ENCODE results near the gene SHB.

Gene SHB

DNA sequence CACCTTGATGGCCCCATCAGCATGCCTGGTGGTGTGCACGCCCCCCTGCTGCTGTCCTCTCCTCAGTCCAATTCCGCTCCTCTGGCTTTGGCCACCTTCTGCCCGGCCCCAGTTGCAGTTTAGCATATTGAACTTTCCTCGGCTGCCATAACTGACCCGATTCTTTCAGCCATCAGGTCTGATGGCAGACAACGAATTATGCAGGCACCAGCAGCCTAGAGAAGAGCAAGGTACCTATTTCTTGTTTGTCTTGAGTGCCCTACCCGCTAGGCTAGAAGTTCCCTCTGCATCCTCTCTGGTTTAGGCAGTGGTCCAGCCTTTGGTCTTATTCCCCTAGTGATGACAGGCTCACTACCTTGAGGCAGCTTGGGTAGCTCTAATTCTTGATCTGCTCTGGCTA lies 122.1 kb downstream of the SHB start:
- DNase-seq: no peak

DNA sequence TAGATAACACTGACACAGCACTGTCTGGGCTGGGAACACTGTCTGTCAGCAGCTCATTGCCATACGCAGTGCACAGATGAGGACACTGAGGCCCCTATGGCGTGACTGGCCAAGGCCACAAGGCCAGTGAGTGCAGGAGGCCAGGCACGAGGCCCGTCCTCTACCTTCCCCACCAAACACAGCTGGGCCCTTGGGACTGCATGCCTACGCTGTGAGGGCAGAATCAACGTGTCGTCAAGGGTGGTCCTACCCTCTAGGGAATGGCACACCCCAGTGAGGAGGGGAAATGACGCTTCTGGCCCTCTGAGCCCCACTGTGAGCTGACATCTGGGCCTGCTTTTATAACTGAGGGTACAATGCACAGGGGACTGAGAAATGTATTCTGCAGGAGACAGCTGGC lies 123.0 kb downstream of the SHB start:
- no peak for DNase-seq

DNA sequence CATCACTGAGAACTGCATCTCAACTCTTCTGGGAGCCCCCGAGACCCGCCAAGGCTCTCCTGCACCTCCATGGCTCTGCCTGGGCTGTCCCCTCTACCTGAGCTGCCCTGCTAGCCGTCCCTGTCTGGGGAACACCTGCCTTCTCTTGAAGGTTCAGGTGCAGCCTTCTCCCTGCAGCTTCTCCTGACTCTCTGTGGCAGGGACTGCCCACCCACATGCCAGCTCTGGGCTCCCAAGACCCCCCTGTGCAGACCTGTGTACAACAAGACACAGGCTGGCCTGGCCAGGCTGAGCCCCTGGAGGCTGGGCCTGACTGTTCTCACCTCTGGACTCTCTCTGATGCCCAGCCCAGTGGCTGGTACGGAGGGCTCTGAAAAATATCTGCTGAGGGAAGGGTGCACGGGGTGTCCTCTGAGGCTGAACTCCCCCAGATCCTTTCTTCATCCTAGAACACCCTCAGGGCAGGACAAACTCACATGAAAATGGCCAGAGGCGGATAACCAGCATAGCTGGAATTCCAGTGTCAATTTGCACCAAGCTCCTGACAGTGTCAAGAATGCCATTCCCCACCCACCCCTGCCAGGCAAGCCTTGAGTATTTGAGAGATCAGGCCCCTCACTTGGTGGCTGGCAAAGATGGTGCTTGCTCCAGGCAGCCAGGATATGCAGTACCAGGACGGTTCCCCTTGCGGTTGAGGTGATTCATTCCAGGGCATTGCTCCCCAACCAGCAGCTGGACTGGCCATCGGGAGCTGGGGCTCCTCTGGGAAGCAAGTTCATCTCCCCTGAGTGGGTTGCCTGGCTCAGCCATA lies 124.2 kb downstream of the SHB start:
- DNase-seq: no peak

DNA sequence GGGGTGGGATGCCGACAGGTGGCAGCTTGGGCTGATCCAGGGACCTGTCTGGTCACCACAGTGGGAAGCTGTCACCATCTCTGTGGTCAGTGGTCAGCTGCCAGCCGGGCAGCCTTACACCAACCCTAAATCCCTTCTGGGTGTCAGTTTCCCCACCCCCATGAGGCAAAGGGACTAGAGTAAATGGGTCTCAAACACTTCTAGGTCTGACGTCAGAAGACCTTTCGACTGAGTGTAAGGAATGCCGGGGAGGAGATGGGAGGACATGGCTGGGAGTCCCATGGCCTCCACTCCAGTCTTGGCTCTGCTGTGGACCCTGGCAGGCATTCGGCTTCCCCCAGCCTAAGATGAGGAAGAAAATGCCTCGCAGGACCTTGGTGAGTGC lies 124.8 kb downstream of the SHB start:
- no peak for DNase-seq

DNA sequence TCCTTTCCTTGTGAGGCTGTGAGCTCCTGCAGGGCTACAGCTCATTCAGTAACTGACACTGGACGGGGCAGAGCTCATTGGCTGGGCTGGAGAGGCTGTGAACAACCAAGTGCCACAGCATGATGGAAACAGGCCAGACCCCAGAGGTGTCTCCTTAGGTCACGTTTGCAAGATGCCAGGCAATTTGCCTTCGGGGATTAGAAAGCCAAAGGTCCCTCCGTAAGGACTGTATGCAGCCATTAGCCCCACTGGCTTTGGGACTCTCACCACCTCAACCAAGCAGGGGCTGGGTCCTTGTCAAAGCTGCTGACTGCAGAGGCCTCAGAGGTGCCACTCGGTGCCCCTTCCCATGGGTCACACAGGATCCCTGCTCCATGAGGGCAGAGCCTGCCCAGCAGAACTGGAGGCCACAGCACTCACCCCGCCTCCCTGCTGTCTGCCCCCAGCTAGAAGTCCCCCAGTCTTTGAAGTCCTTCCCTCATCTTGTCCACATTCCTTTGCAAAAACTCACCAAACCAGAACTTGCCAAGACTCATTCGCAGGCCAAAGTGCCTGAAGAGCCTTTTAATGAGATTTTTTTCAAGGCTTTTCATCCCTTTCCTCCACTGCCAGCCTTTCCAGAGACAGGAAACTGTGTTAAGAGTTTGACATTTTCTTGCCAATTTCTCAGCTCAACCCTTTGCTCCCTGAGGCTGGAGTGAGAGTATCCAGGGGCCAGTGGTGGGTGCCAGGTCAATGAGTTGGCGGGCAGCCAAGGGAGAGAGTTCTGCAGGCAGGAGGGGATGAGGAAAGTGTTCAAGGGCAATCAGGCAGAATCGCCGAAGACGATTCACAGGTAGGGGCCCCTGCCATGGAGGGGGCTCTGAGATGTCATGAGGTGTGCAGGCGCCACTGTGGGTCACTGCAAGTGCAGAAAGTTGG lies 125.4 kb downstream of the SHB start:
- DNase-seq: no peak

DNA sequence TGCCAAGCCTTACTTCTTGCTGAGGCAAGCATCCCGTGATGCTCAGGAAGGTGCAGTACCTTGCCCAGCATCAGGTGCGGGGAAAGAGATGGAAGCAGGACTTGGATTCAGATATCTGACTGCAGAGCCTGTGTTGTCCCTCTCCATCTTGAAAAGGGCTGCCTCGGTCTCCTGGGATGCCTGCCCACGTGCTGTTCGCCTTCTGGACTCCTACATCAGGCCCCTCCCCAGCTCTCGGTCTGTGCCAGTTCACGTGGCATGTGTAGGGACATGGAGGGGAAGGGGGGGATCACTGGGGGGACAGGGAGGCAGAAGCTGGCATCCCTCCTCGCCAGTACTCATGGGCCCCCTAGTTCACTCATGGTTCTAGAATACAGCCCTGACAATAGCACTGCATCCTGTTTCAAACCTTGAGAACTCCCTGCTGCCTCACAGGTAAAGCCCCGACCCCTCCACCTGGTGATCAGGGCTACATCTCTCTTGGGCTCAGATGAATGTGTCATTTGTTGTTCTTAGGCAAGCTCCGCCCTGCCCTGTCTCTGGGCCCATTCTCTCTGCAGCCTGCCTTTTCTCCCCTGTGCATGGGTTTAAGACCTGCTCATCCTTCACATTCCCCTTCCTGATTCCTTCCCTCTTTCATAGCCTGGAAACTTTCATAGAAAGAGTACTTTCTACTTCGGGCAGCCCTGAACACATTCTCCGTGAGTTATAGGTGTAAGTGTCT lies 126.2 kb downstream of the SHB start:
- no peak for DNase-seq

DNA sequence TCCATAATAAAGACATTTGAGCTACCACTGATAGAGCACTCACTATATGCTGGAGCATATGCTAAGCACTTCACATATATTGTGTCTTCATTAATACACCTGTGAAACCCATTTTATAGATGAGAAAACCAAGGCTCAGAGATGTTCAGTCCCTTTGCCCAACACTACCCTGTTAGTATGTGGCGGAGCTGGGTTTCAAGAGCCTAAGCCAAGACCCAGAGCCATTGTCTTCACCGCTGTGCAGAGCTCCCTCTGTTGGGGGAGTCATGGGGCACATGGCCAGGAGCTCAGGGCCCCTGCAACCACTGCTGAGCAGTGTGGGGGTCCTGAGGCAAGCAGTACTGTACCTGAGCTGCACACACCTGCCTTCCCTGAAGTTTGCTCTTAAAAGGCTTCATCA lies 127.8 kb downstream of the SHB start:
- DNase-seq: no peak

DNA sequence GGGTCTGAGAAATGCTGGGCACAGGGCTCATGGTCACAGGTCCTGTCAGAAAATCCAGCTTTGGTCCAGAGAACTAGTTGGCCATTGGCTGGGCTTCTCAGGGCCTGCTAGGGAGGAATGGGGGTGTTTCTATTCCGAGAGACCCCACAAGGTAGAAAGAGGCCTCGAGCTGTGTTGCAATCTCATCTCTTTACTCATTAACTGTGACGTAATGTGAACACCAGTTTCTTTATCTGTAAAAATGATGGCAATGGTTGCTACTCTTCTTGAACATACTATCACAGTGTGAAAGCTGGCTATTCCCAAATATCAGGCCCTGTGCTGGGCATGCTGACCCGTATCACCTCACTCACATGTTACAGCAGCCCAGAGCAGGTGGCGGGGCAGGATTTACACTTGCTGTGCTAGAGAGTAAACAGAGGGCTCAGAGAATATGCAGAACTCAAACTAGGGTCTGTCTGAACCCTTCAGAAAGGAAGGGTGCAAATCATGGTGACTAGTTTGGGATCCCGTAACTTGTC lies 129.4 kb downstream of the SHB start:
- DNase-seq: no peak

DNA sequence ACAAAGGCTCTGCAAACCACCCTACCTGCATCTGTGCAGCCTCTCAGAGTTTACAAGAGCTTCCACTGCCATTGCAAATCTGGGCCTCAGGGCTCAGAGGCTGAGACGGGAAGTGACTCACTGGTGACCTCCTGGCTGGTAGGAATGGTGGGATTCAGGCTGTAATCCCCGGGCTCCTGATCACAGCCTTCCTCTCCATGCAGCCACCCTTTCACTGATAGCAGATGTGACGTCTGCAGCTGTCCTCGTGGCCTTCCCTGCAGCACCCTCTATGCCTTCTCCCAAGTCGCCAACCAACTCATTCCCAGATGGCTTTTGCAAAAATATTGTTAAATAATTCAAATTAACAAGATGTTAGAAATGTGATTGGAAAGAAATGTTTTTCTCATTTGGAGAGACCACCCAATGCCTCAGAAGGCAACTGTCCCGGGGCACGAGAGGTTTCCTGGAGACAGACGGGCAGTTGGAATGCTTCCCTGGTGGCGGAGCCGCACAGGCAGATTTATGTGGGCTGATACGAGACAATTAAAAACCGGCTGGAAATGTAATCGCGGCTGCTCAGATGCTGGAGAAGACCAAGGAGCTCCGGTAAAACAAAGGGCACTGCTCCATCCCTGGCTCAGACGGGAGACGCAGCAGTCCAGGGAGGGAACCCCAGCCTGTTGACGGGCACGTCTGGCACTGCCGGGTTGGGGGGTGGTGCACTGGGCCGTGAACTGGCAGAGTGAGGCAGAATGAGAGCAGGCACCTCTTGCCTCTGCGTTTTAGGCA lies 130.7 kb downstream of the SHB start:
- DNase-seq: no peak

DNA sequence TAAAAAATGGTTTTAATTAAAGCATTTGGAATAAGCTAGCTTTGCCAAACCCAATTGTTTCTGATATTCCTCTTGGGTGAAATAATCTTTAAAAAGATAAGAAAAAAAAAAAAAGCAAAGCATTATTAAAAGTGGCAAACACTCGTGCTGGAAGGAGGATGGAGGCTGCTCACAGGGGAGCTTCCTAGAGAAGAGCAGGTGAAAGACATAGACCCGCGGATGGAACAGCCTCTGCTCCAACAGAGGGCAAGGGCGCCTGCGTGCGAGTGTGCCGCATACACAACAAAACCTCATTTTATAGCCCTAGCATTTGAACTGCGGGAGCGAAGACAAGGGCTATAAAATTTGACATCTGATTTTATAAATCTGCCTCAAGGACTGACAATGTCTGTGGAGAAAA lies 131.7 kb downstream of the SHB start:
- no peak for DNase-seq

DNA sequence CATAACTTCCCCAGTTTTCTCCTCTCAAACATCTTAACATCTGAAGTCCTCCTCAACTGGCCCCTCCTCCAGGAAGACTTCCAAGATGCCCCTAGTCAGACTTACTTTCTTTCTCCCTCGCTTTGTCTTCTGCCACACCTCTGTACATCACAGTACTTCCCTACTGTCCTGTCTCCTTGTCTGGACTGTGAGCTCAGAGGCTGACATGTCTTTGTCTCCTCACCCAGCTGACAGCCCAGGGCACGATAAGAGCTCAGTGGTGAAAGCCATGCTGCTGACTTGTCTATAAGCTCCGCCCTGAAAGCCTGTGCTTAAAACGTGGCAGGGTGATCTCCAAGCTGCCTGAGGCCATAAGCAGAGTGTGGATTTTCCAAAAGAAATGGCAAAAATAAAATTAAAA lies 132.1 kb downstream of the SHB start:
- no peak for DNase-seq

DNA sequence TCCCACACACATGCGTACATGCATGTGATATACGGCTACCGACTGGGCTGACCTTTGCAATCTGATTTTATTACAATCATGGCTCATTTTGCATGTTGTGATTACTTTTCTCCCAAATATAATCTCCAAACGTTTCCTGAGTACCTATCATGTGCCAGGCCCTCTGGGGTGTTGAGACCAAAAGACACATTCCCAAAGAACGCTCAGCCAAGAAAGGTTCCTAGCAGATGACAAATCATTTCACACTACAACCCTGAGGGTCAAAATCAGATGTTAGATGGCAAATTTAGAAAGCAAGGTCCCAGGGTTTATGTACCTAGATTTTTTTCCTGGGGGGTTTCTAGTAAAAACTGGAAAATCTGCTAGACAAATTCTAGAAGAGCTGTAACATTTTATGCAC lies 132.7 kb downstream of the SHB start:
- no peak for DNase-seq

DNA sequence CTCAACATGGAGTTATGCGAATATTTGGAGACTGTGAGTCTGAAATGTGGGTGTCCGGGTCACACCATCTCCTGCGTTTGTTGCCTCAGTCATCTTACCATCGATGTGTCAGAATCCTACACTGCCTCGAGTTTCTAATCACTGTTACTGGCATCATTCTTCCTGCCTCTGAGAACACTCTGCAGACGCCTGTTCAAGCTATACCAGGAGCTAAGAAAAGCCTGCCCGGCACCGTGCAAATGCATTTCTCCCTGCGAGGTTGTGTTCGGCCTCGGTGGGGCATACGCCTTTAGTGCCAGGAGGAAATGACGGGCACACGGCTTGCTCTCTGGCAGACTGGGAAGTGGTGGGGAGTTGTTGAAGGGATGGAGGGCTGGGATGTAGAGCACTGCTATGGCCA lies 133.9 kb downstream of the SHB start:
- no peak for DNase-seq

DNA sequence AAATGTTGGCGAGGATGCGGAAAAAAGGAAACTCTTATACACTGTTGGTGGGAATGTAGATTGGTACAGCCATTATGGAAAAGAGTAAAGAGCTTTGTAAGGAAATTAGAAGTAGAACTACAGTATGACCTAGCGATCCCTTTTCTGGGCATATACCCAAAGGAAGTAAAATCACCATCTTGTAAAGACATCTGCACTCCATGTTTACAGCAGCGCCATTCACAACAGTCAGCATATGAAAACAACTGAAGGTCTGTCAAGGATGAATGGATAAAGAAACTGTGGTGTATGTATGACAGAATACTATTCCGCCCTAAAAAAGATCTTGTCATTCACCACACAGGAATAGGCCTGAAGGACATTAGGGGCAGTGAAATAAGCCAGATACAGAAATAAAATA lies 137.4 kb downstream of the SHB start:
- DNase-seq: no peak

DNA sequence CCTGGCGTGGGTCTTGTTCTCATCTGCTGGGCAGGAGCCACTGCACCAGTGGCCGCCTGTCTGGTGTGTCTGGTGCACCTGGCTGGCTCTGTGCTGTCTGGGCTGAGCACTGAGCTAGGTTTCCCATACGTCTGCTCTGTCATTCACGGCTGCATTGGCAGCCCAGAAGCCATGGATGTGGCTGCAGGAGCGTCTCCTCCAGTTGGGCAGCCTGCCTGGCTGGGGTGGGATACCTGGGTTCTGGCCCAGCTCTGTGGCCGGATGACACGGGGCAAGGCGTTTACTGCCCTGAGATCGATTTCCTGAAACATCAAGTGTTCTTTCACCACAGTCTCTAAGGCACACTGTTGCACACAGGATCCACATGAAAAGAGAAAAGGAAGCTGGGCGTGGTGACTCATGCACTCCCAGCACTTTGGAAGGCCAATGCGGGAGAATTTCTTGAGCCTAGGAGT lies 139.6 kb downstream of the SHB start:
- no peak for DNase-seq

DNA sequence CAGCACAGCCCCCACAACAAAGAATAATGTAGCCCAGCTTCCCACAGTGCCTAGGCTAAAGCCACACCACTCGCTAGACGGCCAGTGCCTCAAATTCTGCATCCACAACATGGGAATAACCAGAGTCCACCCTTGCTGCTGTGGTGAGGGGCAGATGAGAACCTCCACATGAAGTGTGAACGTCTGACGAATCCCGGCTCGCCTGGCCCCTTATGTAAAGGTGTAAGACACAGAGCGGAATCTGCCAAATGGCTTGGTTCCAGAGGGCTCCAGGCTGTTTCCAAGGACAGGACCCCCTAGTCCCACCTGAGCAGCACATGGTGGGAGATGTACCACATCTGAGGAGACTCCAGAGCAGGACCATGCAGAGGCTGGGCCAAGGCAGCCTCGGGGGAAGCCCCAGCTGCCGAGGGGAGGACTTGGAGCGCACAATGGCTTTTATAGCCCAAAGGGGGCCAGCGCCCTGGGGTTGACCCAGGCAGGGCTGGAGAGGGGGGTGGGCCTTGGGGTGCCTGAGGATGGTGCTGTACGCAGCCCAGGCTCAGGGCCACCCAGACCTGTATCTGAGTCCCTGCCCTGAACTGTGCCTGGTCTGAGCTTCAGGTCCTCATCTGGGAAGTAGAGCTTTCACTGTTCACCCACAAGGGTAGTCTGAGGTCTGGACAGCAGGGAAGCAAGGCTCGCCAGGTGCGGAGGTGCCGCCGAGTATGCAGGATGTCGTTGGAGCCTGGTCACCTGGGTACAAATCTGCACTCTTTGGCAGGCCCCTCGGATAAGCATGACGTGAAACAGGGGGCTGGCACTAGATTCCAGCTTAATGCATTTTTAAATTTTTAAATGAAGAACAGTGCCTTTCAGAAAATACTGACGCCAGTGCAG lies 140.2 kb downstream of the SHB start:
- no peak for DNase-seq

DNA sequence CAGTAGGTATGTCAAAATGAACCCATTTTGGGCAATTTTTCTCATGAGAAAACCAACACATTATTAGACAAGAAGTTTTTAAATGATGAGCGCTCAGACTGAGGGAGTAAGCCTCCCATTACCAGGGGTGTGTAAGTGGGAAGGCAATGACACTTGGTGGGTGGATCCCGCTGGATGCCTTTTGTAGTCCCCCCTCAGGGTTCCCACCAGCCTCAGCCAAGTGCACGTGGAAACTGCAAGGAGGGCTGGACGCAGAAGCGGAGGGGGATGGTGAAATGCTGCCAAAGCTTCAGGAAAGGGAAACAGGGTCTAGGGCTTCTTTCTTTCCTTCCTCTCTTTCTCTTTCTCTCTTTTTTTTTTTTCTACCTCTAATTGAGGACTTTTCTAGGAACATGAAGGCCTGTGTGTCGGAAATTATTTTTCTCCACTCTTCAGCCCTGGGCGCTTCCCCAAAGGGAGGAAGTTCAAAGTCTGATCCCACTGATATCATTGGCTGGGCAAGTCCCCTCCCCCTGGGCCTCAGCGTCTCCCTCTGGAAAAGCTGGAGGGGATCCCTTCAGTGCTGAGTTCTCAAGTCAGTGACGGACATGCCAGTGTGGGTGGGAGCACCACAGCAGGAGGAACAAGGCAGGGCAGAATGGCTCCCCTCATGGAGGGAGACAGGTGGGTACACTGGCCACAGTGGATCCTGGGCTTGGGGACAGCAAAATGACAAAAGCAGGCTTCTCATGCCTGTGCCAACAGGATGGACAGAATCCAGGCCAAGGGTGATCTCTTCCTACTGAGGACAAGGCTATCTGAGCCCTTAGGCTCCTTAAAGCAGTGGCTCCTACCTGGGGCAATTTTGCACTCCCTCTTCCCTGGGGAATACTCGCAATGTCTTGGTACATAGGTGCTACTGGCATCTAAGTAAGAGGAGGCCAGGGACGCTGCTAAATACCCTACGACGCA lies 141.2 kb downstream of the SHB start:
- DNase-seq: no peak

DNA sequence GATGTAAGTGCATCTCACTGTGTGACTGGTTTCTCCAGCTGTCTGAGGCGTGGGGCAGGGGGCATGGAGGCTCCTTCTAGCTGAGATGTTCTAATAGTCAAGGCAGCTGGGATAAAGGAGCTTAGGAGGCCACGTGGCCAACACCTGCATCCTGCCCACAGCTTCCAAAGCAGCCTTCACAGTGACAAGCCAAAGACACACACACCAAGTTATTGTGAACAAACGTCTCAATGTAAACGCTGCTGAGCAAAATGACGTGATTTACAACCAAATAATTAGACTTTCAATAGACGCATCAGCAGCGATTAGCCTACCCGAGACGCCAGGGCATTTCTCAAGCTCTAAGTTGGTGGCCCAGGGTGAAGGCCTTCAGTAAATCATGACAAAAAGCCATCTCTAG lies 141.9 kb downstream of the SHB start:
- no peak for DNase-seq

DNA sequence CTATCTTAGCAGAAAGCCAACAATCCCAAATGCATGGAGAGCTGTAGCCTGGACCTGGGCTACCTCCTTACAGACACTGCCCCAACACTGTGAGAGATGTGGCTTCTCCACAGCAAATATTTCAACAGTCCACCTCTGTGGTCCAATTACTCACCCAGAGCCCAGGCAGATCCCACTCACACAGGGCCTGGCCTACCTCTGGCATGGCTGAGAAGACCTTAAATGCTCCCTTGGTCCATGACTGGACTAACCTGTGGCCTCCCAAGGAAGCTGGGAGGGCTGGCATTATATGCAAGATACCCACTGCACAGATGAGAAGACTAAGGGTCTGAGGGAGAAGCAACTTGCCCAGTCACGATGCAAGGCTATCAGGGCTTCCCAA lies 142.3 kb downstream of the SHB start:
- no peak for DNase-seq
